AG09309 (cell line): ENCODE results near the gene SLC35A3.
"Not testable (repeated sequence)": the region's sequence is repeated elsewhere in the genome, so short reads cannot be mapped to it uniquely, and the experiment has no call there.

Experiments
- DNase-seq: peaks from one replicate; pipeline ENCODE4 v3.0.0-alpha.2; 2010; ENCODE audit warnings: low read depth
- H3K4me3 ChIP-seq: 2 replicates; pipeline ENCODE4 v1.5.1; 2011; ENCODE audit warnings: mild to moderate bottlenecking, low read depth, low read length, moderate library complexity; ENCODE audit not compliant: control insufficient read depth
- TF ChIP-seq, protein P1 (sequence below): IDR thresholded peaks from 2 replicates; pipeline ENCODE4 v1.5.1; 2011; ENCODE audit warnings: mild to moderate bottlenecking, low read depth, low read length, inconsistent platforms; ENCODE audit not compliant: insufficient read depth, control insufficient read depth; ENCODE audit errors: missing control alignments

Gene SLC35A3

DNA sequence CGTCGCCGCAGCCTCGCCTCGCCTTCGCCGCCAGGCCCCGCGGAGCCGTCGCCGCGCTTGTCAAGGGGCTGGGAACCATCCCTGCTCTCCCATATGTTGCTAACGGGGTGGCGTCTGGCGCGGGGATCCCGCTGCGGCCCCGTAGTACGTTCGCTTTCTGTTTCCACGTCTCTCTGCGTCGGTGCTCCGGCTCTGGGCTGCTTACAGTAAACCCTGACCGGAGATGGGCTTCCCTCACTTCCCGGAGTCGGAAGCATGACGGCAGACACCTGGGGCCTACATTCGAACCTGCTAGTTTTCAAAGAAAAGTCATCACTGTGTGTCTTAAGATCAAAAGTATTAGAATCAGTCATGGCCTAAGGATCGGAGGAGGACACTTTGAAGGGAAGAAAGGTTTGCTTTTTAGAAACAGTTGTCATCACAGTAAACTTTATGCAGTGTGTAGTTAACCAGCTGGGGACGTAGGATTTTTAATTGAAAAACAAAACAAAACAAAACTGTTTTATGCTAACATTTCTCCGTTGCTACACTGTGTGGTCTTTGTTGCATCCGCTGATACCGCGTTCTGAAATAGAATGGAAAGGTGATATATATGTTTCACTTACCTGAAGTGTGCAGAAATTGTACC lies 69.0 kb downstream of the SLC35A3 start:
- H3K4me3 ChIP-seq, result peak overlapping the region; percentile 78
- DNase-seq, result no peak
- TF ChIP-seq, protein P1, sequence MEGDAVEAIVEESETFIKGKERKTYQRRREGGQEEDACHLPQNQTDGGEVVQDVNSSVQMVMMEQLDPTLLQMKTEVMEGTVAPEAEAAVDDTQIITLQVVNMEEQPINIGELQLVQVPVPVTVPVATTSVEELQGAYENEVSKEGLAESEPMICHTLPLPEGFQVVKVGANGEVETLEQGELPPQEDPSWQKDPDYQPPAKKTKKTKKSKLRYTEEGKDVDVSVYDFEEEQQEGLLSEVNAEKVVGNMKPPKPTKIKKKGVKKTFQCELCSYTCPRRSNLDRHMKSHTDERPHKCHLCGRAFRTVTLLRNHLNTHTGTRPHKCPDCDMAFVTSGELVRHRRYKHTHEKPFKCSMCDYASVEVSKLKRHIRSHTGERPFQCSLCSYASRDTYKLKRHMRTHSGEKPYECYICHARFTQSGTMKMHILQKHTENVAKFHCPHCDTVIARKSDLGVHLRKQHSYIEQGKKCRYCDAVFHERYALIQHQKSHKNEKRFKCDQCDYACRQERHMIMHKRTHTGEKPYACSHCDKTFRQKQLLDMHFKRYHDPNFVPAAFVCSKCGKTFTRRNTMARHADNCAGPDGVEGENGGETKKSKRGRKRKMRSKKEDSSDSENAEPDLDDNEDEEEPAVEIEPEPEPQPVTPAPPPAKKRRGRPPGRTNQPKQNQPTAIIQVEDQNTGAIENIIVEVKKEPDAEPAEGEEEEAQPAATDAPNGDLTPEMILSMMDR, result no peak

DNA sequence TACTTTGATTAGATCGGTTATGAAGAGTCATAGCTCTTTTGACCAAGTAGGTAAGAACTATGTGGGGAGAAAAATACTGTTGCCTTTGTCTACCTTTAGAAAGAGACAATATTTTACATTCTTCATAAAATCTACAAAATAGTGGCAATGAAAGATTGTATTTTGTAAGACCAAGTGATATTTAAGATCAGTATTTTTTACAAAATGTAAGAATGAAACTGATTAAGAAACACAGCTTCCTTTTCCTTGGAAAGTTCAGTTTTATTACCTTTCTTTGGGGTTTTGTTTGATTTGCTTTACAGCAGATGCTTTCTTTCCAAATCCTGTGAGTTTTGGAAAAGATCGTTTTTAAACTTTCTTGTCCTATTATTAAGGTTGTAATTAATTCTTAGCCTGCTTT lies 69.8 kb downstream of the SLC35A3 start:
- TF ChIP-seq, protein P1, result no peak
- peak overlapping the region; percentile 78 for H3K4me3 ChIP-seq
- no peak for DNase-seq

DNA sequence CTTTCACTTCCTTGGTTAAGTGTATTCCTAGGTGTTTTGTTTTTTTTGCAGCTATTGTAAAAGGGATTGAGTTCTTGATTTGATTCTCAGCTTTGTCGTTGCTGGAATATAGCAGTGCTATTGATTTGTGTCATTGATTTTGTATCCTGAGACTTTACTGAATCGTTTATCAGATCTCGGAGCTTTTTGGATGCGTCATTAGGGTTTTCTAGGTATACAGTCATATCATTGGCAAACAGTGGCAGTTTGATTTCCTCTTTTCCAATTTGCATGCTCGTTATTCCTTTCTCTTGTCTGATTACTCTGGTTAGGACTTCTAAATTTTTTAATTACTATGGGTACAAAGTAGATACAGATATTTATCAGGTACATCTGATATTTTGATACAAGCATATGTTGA lies 75.4 kb downstream of the SLC35A3 start:
- TF ChIP-seq, protein P1, result no peak
- H3K4me3 ChIP-seq, result no peak overlapping the region
- DNase-seq, result no peak

DNA sequence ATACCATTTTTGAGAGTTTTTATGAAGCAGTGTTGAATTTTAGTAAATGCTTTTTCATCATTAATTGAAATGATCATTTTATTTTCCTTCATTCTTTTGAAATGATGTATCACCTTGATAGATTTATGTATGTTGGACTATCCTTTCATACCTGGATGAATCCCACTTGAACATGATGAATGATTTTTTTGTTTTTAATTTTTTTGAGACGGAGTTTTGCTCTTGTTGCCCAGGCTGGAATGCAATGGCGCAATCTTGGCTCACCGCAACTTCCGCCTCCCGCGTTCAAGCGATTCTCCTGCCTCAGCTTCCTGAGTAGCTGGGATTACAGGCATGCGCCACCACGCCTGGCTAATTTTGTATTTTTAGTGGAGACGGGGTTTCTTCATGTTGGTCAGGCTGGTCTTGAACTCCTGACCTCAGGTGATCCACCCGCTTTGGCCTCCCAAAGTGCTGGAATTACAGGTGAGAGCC lies 77.5 kb downstream of the SLC35A3 start:
- not testable (repeated sequence) for H3K4me3 ChIP-seq, DNase-seq

DNA sequence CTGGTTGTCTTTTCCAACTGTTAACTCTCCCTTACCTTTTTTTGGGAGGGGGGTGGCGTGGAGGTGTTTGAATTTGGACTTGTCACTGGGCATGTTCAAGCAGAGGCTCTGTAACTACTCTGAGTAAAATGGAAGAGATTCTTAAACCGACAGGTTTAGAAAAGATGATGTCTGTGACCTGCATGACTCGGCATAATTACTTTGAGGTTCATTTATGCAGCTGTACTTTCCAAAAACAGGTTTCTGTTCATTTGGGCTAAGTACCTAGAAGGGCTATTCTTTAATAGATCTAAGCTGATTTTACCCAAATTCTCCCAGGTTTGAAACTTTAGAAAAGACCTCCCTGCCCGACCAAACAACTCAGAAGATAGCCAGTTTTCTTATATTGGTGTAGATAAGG lies 80.3 kb downstream of the SLC35A3 start:
- no peak overlapping the region for H3K4me3 ChIP-seq
- no peak for DNase-seq
- TF ChIP-seq, protein P1, result no peak

DNA sequence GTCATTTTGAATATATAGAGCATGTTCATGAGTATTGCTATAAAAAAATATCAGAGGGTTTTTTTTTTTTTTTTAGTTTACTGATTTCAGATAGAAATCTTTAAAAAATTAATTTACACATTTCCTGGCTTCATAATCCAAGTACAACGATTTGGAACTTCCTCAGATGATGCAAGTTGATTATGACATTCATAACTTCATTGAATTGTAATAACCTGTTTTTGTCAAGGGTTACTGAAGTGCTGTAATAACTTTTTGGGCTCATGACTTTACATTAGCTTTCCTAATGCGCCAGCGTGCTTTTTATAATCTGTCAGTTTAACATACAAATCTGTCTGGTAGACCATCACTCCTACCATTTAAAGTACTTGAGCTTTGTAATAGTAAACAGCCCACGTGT lies 81.6 kb downstream of the SLC35A3 start:
- DNase-seq, result no peak
- TF ChIP-seq, protein P1, result no peak
- H3K4me3 ChIP-seq, result no peak overlapping the region

DNA sequence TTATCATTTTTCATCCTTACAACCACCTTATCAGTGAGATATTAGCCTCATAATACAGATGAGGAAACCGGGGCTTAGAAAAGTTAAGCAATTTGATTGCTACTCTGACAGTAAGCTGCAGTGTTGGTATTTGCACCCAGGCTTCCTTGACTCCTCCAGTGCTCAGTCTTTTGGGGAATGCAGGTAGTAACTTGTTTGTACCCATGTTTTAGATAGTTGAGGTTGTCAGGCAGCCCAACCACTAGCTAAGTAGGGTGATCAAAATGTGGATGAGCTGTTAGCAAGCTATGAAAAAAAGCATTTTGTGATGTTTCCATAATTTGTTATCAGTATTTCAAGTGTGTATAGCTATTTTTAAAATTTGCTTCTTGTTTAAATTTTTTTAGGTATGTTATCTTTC lies 82.1 kb downstream of the SLC35A3 start:
- no peak for DNase-seq
- TF ChIP-seq, protein P1, result no peak

More for the DNA sequence above, 82.1 kb downstream of the SLC35A3 start:
- no peak overlapping the region for H3K4me3 ChIP-seq
